ENCODE measurements around the gene PGPEP1. TPM values are rescaled to one million over a fixed set of nuclear protein-coding genes. Genes with fewer than 3 reads are reported as not detected.
"Not testable (repeated sequence)": the region's sequence is repeated elsewhere in the genome, so short reads cannot be mapped to it uniquely, and the experiment has no call there.

PGPEP1 gene
- total RNA-seq, 4 donors from 2014 or later: 0.83 to 10.1 (median 5.3) TPM

GRCh38 chr19:18346091-18346490, 5.7 kb downstream of the PGPEP1 start:
- intact Hi-C loops (cut with DNase I): no loop called here
- WGBS, 2 donors: 41 to 47% methylated on average over 7 to 8 of the region's 8 CpGs

GRCh38 chr19:18348171-18348570, 7.8 kb downstream of the PGPEP1 start:
- no peak overlapping the region for H3K4me3 ChIP-seq
- H3K27me3 ChIP-seq: no peaks in the 10 kb centered on the region
- TF ChIP-seq POLR2A (IDR thresholded peaks at IDR 0.05) (no peak), CTCF (IDR thresholded peaks at IDR 0.05) (no peak)
- 86 to 89% methylated on average over 11 to 12 of the region's 17 CpGs for WGBS, 2 donors
- no peaks in the 10 kb centered on the region for H3K9me3 ChIP-seq
- intact Hi-C loops (cut with DNase I): no loop called here
- H3K4me1 ChIP-seq: peaks cover 0 to 30% (median 0%) of the 10 kb centered on the region in 3 donors
- DNase-seq: no peak
- no peak overlapping the region for H3K27ac ChIP-seq
- no peaks in the 10 kb centered on the region for H3K36me3 ChIP-seq

More at GRCh38 chr19:18346091-18346490, 5.7 kb downstream of the PGPEP1 start:
- no peak for DNase-seq
- H3K27ac ChIP-seq: no peak overlapping the region
- H3K27me3 ChIP-seq: no peaks in the 10 kb centered on the region
- TF ChIP-seq CTCF (IDR thresholded peaks at IDR 0.05): peak in 3 of 6 experiments; percentile 3 to 28 (median 22)
- TF ChIP-seq POLR2A (IDR thresholded peaks at IDR 0.05): no peak
- peaks cover 0 to 44% (median 6%) of the 10 kb centered on the region in 3 donors for H3K4me1 ChIP-seq
- no peaks in the 10 kb centered on the region for H3K9me3 ChIP-seq
- H3K36me3 ChIP-seq: no peaks in the 10 kb centered on the region
- H3K4me3 ChIP-seq: no peak overlapping the region

- H3K4me3 ChIP-seq; H3K9me3 ChIP-seq; DNase-seq; H3K36me3 ChIP-seq; H3K27ac ChIP-seq; H3K27me3 ChIP-seq; intact Hi-C loops (cut with DNase I): not testable (repeated sequence)
- peaks cover 0 to 27% (median 0%) of the 10 kb centered on the region in 3 donors for H3K4me1 ChIP-seq
- WGBS, 2 donors: 79 to 80% methylated on average over 6 of the region's 6 CpGs
Measured at GRCh38 chr19:18348818-18349339, 8.5 kb downstream of the PGPEP1 start.

- Histone ChIP-seq H3K9me3 (no peaks in the 10 kb centered on the region), H3K36me3 (no peaks in the 10 kb centered on the region), H3K27ac (no peak overlapping the region), H3K27me3 (no peaks in the 10 kb centered on the region), H3K4me1 (peaks cover 0 to 20% (median 0%) of the 10 kb centered on the region in 3 donors), H3K4me3 (no peak overlapping the region)
- TF ChIP-seq CTCF (IDR thresholded peaks at IDR 0.05): peak; percentile 51 to 86 (median 78)
- TF ChIP-seq POLR2A (IDR thresholded peaks at IDR 0.05): no peak
- 41 to 45% methylated on average over 12 of the region's 12 CpGs for WGBS, 2 donors
- DNase-seq: no peak
- intact Hi-C loops (cut with DNase I): loop anchor here (5.0 kb wide), 1 partner anchor 63 kb away; no protein-coding TSS in a partner anchor
Measured at GRCh38 chr19:18349524-18350128, 9.2 kb downstream of the PGPEP1 start.

- H3K36me3 ChIP-seq: peaks cover 0 to 4% (median 0%) of the 10 kb centered on the region in 3 donors
- no peaks in the 10 kb centered on the region for H3K9me3 ChIP-seq
- 87 to 88% methylated on average over 9 of the region's 9 CpGs for WGBS, 2 donors
- no peaks in the 10 kb centered on the region for H3K27me3 ChIP-seq
- intact Hi-C loops (cut with DNase I): loop anchor here (5.0 kb wide), 1 partner anchor 62 kb away; no protein-coding TSS in a partner anchor
- no peak overlapping the region for H3K4me3 ChIP-seq
- no peak for TF ChIP-seq CTCF (IDR thresholded peaks at IDR 0.05)
- no peak for TF ChIP-seq POLR2A (IDR thresholded peaks at IDR 0.05)
- H3K27ac ChIP-seq: no peak overlapping the region
- peaks cover 0 to 12% (median 0%) of the 10 kb centered on the region in 3 donors for H3K4me1 ChIP-seq
- DNase-seq: no peak
Measured at GRCh38 chr19:18350490-18350889, 10.1 kb downstream of the PGPEP1 start.

Measured in esophagus squamous epithelium (tissue), 5 donors.